SJSA1 (cell line): ENCODE data around the gene SACS. TPM values are rescaled to one million over a fixed set of nuclear protein-coding genes. Genes with fewer than 3 reads are reported as not detected.
"Not testable (repeated sequence)": the region's sequence is repeated elsewhere in the genome, so short reads cannot be mapped to it uniquely, and the experiment has no call there.

Source experiments
- DNase-seq, 2 experiments: peaks; one replicate each; pipeline ENCODE4 v3.0.0-alpha.2; 2015 to 2020; ENCODE audit warnings: low spot score in 2 of 2, low read depth in 1 of 2
- H3K27ac ChIP-seq: fragments of 250-450 bp; sonication (Bioruptor Pico); 2 replicates; pipeline ENCODE4 v1.5.1; 2020; ENCODE audit warnings: mild to moderate bottlenecking, moderate library complexity
- H3K27me3 ChIP-seq: fragments of 250-450 bp; sonication (Bioruptor Pico); replicated peaks from 2 replicates; pipeline ENCODE4 v1.5.1; 2020; ENCODE audit warnings: mild to moderate bottlenecking, moderate library complexity
- H3K36me3 ChIP-seq: fragments of 250-450 bp; sonication (Bioruptor Pico); 2 replicates; pipeline ENCODE4 v1.5.1; 2020; ENCODE audit warnings: mild to moderate bottlenecking
- H3K4me1 ChIP-seq: fragments of 250-450 bp; sonication (Bioruptor Pico); replicated peaks from 2 replicates; pipeline ENCODE4 v1.6.1; 2021; ENCODE audit warnings: mild to moderate bottlenecking
- H3K4me3 ChIP-seq: fragments of 250-450 bp; sonication (Bioruptor Pico); 2 replicates; pipeline ENCODE4 v1.5.1; 2020; ENCODE audit warnings: mild to moderate bottlenecking
- H3K9me3 ChIP-seq: fragments of 250-450 bp; sonication (Bioruptor Pico); replicated peaks from 2 replicates; pipeline ENCODE4 v1.5.1; 2020; ENCODE audit warnings: mild to moderate bottlenecking
- total RNA-seq: library from RNA; depleted of rRNA; stranded (reverse); fragments of >200 nt; shearing (Covaris generic); gene quantifications from 2 replicates; pipeline ENCODE4 v1.2.3, GENCODE V29; 2014

Gene SACS
- total RNA-seq, 1 experiment from 2014 or later = 24.2 TPM

DNA sequence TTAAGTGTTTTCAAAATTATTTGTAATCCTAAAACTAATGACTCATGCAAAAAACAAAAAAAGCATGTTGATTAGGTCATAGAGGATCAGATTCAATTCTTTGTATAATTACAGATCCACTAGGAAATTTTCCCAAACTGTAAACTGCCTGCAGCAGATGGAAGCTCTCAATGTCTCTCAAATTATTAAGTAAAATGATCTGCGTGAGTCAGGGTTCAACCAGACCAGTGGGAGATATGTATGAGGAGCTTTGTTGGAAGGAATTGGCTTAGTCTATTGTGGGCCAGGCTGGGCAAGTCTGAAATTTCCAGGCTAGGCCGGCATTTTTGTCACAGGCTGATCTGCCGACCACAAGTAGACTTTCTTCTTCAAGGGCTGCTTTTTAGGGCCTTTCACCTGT lies 14.4 kb upstream of the SACS start:
- Histone ChIP-seq H3K9me3 (no peaks in the 10 kb centered on the region), H3K4me1 (no peaks in the 10 kb centered on the region), H3K27me3 (no peaks in the 10 kb centered on the region), H3K36me3 (no peaks in the 10 kb centered on the region), H3K27ac (no peak overlapping the region), H3K4me3 (no peak overlapping the region)
- DNase-seq = no peak

DNA sequence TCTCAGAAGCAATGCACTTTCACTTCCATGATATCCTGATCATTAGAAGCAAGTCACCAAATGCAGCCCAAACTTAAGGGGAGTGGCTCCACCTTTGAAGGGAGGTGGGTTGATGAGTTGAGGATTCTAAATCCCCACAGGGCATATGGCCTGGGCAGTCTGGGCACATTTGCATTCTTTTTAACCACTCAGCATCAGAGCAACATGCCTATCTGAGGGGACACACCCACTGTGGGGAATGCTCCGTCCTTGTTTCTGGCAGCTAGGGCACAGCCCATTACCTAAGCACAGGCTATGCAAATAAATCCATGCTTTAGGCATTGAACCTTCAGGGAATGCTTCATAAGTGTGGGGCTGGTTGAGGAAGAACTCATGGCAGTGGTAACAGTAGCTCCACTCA lies 12.3 kb upstream of the SACS start:
- Histone ChIP-seq H3K36me3 (no peaks in the 10 kb centered on the region), H3K27me3 (no peaks in the 10 kb centered on the region), H3K4me1 (peaks cover 6% of the 10 kb centered on the region), H3K27ac (no peak overlapping the region), H3K4me3 (no peak overlapping the region), H3K9me3 (no peaks in the 10 kb centered on the region)
- no peak for DNase-seq

DNA sequence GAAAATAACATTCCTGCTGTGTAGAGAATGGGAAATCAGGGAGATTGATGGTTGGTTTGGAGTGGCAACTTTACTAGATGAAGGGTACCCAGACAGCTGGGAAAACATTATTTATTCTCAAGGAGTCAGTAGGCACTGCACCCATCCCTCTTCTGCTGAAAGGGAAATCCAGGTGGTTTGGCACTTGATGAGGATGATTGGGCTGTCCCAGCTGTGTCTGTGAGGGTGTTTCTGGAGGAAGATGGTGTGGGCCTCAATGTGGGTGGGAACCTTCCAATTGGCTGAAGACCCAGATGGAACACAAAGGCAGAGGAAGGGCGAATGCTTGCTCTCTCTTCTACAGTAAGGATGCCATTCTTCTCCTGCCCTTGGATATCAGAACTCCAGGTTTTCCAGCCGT lies 10.4 kb upstream of the SACS start:
- Histone ChIP-seq H3K9me3 (no peaks in the 10 kb centered on the region), H3K4me3 (no peak overlapping the region), H3K36me3 (no peaks in the 10 kb centered on the region), H3K4me1 (peaks cover 10% of the 10 kb centered on the region), H3K27ac (no peak overlapping the region), H3K27me3 (no peaks in the 10 kb centered on the region)
- DNase-seq = no peak

DNA sequence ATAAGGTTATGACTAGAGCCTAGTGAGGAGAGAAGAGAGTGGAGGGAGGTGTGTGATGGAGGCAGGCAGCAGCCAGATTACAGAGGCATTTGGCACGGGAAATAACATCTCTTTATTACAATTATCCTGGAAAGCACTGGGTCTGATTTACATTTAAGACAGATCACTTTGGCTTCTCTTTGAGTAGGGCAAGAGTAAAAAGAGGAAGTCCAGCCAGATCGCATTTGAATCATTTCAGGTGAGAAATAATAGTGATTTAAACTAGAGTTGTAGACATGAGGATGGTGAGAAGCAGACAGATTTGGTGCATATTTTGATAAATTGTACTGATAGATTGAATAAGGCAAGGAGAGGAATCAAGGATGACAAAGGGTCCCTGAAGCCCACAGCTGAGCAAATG lies 9.6 kb upstream of the SACS start:
- Histone ChIP-seq H3K27ac (no peak overlapping the region), H3K9me3 (no peaks in the 10 kb centered on the region), H3K4me3 (no peak overlapping the region), H3K27me3 (no peaks in the 10 kb centered on the region), H3K36me3 (no peaks in the 10 kb centered on the region), H3K4me1 (peaks cover 10% of the 10 kb centered on the region)
- DNase-seq = no peak

DNA sequence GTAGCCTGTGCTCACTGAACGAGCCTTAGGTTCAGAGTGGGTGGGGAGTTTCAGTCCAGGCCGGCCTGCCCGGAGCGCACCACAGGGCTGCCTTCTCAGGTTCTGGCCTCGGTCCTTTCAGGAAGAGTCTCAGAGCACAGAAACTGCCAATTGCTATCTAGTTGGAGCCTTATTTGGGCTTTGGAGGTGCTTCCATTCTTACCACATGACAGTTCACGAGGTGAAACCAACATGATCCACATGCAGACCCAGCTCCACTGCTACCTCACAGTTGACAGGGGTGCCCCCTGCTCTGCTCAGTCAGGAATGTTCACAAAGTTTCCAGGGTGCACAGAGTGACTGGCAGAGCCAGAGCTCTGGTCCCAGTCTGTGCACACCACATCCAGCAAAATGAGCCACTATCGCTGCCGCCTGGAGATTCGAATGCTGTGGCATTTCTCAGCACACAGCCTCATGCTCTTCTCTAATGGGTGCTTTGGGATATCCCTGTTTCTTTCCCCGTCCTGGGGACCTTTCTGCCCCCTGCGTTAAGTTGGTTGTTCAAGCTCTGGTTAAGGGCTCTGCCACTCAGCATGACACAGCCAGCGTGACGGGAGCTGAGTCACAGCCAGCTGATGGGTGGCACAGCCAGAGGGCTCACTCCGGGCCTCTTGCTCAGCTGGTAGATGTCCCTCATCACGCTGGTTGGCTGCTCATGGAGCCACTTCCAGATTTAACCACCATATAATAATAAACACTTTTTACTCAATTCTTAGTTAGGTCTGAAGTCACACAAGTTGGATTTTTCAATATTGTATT lies 7.5 kb upstream of the SACS start:
- no peak overlapping the region for H3K4me3 ChIP-seq

DNA sequence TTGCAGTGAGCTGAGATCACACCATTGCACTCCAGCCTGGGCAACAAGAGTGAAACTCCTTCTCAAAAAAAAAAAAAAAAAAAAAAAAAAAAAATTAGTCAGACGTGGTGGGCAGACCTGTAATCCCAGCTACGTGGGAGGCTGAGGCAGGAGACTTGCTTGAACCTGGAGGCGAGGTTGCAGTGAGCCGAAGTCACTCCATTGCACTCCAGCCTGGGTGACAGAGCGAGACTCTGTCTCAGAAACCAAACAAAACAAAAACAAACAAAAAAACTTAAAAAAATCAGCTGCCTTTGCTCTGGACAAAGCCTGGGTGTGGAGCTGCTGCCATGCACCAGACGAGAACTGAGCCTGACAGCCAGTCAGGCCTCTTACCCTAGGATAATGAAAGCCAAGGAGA lies 6.8 kb upstream of the SACS start:
- H3K27ac ChIP-seq, H3K9me3 ChIP-seq, H3K36me3 ChIP-seq, H3K27me3 ChIP-seq, H3K4me3 ChIP-seq, DNase-seq, H3K4me1 ChIP-seq: not testable (repeated sequence)

More for the DNA sequence above, 7.5 kb upstream of the SACS start:
- Histone ChIP-seq H3K27ac (no peak overlapping the region), H3K36me3 (no peaks in the 10 kb centered on the region), H3K27me3 (no peaks in the 10 kb centered on the region), H3K4me1 (peaks cover 10% of the 10 kb centered on the region), H3K9me3 (no peaks in the 10 kb centered on the region)
- DNase-seq = peak; percentile 21 to 67

DNA sequence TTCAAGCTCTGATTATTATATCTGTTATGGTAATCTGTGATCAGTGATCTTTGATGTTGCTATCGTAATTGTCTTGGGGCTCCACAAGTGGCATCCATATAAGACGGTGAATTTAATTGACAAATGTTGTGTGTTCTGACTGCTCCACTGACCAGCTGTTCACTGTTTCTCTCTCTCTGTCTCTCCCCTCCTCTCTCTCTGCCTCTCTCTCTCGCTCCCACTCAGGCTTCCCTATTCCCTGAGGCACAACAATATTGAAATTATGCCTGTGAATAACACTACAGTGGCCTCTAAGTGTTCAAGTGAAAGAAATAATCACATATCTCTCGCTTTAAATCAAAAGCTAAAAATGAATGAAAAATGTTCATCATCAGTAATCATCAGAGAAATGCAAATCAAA lies 4.4 kb upstream of the SACS start:
- Histone ChIP-seq H3K4me1 (peaks cover 10% of the 10 kb centered on the region), H3K4me3 (no peak overlapping the region), H3K36me3 (no peaks in the 10 kb centered on the region), H3K27me3 (no peaks in the 10 kb centered on the region), H3K9me3 (no peaks in the 10 kb centered on the region), H3K27ac (no peak overlapping the region)
- no peak for DNase-seq

DNA sequence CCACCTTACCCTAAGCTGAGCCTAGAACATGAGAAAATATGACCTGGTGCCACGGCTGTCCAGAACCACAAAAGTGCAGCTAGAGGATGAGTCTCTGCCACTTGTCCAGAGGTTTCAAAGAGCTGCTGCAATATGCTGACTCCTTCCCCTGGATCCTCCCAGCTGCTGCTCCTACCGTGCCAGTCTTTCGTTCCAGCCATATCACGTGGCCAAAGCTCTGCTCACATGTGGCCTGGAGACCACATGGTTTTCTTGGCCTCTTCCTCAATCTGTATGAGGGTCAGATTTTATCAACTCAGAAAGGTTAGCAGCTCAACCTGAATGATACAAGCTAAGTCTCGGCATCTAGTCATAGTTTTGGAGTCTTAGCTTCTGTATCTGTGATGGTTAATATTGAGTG lies 3.2 kb upstream of the SACS start:
- Histone ChIP-seq H3K27me3 (no peaks in the 10 kb centered on the region), H3K9me3 (no peaks in the 10 kb centered on the region), H3K27ac (no peak overlapping the region), H3K4me1 (peaks cover 10% of the 10 kb centered on the region), H3K4me3 (no peak overlapping the region), H3K36me3 (no peaks in the 10 kb centered on the region)
- DNase-seq = no peak

DNA sequence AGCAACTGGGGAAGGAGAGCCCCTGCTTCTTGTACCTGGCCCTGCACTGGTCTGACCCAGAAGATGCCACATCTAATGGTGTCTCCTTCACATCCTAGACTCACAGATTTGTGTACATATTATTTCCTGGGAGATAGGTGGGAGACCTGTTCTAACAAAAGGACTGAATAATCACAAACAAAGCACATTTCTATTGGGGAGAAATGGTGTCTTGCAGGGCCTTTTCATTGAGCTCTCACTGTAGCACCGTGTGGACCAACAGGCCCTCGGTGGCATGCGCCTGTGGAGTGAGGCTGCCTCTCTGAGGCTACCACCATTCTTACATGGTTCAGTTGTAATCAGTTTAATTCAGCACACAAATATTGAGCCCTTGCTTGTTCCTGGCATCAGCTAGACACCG lies 989 bp upstream of the SACS start:
- no peaks in the 10 kb centered on the region for H3K9me3 ChIP-seq
- no peaks in the 10 kb centered on the region for H3K27me3 ChIP-seq

DNA sequence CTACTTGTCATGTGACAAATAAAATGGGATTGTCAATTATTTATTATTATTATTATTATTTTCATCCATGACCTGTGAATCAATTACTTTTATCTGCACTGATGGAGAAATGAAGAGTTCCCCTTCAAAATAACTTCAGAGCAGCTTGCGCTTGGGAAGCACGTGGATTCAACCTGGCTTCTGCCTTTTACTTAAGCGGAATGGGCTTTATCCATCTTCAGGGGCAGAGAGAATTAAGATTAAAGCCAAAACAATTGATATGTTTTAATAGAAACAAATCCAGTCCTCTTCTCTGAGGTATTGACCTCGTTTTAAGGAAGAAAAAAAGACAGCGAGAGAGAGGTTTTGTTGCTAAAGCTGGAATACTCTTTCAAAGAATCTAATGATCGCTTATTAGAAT lies 876 bp downstream of the SACS start:
- Histone ChIP-seq H3K27ac (no peak overlapping the region; the same call in 1 of the 2 replicates), H3K9me3 (no peaks in the 10 kb centered on the region)
- no peak for DNase-seq

More for the DNA sequence above, 989 bp upstream of the SACS start:
- Histone ChIP-seq H3K4me1 (no peaks in the 10 kb centered on the region), H3K36me3 (no peaks in the 10 kb centered on the region), H3K4me3 (no peak overlapping the region), H3K27ac (no peak overlapping the region)
- DNase-seq = no peak

DNA sequence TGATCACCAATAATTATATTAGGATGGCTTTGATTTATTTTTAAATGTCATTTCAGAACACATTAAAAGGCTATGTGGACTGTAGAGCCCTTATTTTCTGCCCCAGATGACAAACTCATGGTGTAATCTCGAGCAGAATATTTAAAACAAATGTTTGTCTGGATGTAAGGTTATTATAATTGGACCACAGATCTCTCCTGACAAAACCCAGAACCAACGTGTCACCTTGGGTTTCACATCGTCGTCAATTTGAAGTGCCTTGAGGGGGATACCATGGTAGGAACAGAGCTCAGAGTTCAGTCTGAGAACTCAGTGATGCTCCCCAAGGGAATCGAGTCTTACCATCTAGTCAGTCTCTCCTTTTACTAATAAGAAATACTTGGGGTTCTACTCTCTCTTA lies 2.8 kb downstream of the SACS start:
- Histone ChIP-seq H3K36me3 (no peaks in the 10 kb centered on the region), H3K4me3 (no peak overlapping the region), H3K9me3 (no peaks in the 10 kb centered on the region), H3K27me3 (no peaks in the 10 kb centered on the region), H3K27ac (no peak overlapping the region), H3K4me1 (peaks cover 19% of the 10 kb centered on the region)
- DNase-seq = no peak

More for the DNA sequence above, 876 bp downstream of the SACS start:
- peaks cover 8% of the 10 kb centered on the region for H3K4me1 ChIP-seq
- no peaks in the 10 kb centered on the region for H3K36me3 ChIP-seq
- peak overlapping the region; percentile 50 for H3K4me3 ChIP-seq
- H3K27me3 ChIP-seq = no peaks in the 10 kb centered on the region

DNA sequence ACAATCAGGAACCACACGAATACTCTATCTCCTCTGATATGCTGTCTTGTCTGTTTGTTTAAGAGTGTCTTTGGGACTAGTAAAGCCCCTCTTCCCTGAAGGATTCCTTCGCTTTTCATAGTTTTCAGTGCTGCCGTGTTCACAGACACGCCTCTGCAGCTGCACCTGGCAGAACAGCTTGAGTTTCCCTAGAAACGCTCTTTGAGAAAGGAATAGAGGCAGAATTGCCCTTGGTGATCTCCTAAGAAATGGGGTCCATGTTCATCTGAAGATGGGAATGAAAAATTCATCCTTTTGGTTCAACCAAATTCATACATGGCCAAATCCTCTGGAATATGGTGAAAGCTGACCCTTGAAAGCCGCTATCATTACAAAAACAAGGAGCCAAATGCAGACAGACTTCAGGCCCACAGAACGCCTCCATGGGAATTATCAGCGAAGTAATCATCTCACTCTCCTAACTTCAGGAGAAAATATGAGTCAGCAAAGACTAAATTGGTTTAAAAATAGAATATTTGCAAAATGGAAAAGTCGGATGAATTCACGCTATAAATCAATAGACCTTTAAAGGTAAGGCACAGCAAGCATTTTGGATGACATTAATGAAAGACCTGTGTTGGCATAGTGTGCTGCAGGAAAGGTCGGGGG lies 5.5 kb downstream of the SACS start:
- Histone ChIP-seq H3K27ac (peak overlapping the region; percentile 24; the same call in 1 of the 2 replicates), H3K4me3 (no peak overlapping the region), H3K4me1 (peaks cover 19% of the 10 kb centered on the region), H3K36me3 (no peaks in the 10 kb centered on the region), H3K27me3 (no peaks in the 10 kb centered on the region), H3K9me3 (no peaks in the 10 kb centered on the region)
- DNase-seq = no peak

DNA sequence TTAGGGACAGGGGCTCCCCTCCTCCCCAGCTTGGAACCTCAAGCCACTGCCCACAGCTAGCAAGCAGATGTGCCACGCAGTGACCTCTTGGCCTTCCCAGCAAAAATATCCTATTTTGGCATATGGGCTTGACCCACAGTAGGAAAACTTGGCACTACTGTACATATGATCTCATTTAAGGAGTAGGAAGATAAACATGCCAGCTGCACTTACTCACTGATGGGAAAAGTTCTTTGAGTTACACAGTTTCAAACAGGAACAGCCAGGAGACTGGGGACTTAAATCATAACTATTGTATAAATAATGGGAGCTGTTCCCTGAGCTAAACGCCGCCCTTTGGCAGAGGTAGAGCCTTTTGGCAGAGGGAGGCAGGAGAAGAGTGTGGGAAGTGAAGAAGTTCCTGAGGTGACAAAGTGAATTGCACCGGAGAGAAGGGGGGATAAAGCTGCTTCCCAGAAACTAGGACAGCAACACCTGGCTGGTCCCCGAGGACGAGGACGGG lies 6.1 kb downstream of the SACS start:
- peak overlapping the region; percentile 24; the same call in 1 of the 2 replicates for H3K27ac ChIP-seq

DNA sequence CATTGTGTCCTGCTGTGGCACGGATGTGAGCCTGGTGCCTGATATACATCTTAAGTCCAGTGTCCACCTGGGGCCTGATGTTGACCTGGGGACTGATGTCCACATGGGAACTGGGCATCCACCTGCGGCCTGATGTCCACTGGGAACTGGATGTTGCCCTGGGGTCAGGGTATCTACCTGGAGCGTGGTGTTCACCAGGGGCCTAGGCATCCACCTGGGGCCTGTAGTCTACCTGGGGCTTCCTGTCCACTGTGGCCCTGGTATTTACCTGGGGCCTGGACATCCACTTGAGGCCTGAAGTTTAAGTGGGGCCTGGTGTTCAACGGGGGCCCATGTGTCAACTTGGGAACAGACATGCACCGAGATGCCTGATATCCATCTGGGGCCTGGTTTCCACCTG lies 11.9 kb downstream of the SACS start:
- Histone ChIP-seq H3K27ac (no peak overlapping the region), H3K27me3 (no peaks in the 10 kb centered on the region)

More for the DNA sequence above, 6.1 kb downstream of the SACS start:
- peaks cover 19% of the 10 kb centered on the region for H3K4me1 ChIP-seq
- H3K9me3 ChIP-seq = no peaks in the 10 kb centered on the region
- no peaks in the 10 kb centered on the region for H3K36me3 ChIP-seq
- H3K4me3 ChIP-seq = no peak overlapping the region
- peak in 1 of 2 experiments; percentile 53 for DNase-seq
- no peaks in the 10 kb centered on the region for H3K27me3 ChIP-seq

More for the DNA sequence above, 11.9 kb downstream of the SACS start:
- no peak for DNase-seq
- Histone ChIP-seq H3K36me3 (no peaks in the 10 kb centered on the region), H3K9me3 (no peaks in the 10 kb centered on the region), H3K4me1 (peaks cover under 1% of the 10 kb centered on the region), H3K4me3 (no peak overlapping the region)
